ENCODE measurements around the gene CFAP92.

DNA sequence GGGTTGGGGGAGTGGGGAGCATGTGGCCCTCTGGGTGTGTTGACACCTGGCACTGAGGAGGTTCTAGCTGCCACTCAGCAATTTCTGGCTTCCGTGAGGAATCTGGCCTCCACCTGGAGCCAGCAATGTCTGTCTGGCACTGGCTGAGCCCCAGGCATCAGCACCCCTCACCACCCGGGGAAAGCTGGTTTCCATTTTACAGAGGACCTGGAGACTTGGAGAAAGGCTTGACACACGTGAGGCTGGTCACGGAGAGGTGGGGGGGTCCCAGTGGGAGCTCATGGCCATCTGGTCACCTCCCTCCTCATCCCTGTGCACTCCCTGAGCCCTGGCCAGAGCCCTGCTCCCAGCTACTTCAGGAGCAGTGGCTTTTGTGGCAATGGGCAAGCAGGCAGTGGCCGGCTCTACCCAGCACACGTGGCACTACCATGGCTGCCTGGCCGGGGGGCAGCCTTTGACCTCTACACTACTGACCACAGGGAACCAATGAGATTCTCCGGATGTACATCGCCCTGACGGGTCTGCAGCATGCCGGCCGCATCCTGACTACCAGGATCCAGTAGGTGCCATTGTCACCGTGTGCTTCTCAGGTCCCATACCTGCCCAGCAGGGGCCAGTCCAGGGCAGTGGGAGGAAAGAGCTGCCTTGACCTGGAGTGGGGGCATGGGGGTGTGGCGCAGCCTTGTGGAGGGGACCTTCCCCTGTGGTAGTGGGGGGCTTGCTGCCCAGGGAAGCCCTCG, 86.0 kb downstream of the CFAP92 start:
- TF ChIP-seq POLR2AphosphoS5 (IDR thresholded peaks at IDR 0.05; ENCODE audit: low read depth, low read length) (no peak), SIN3A (IDR thresholded peaks at IDR 0.05; ENCODE audit: borderline replicate concordance, insufficient read depth, low read length) (no peak), TAF1 (IDR thresholded peaks at IDR 0.05; ENCODE audit: borderline replicate concordance, insufficient read depth, low read length) (no peak)

Measured in PFSK-1 (cell line).